NT2/D1 (cell line): ENCODE data around the gene TMEM273.

ENCODE experiments used
- DNase-seq: peaks from one replicate; pipeline ENCODE4 v3.0.0-alpha.2; 2011; ENCODE audit warnings: low read depth, low spot score
- H3K27me3 ChIP-seq: 2 replicates; pipeline ENCODE4 v1.6.0; 2011; ENCODE audit warnings: mild to moderate bottlenecking; ENCODE audit not compliant: insufficient read length, insufficient read depth
- H3K36me3 ChIP-seq: 2 replicates; pipeline ENCODE4 v1.6.1; 2011; ENCODE audit warnings: mild to moderate bottlenecking, low read length, mixed read lengths; ENCODE audit not compliant: insufficient read depth, insufficient read length
- H3K4me1 ChIP-seq: 2 replicates; pipeline ENCODE4 v1.5.1; 2011; ENCODE audit not compliant: insufficient read depth, insufficient read length
- H3K4me3 ChIP-seq: 2 replicates; pipeline ENCODE4 v1.5.1; 2011; ENCODE audit warnings: low read depth; ENCODE audit not compliant: insufficient read length
- H3K9ac ChIP-seq: 2 replicates; pipeline ENCODE4 v1.6.0; 2011; ENCODE audit warnings: low read depth; ENCODE audit not compliant: insufficient read length
- H3K9me3 ChIP-seq: 2 replicates; pipeline ENCODE4 v1.5.1; 2011; ENCODE audit warnings: mild to moderate bottlenecking, low read length; ENCODE audit not compliant: insufficient read depth
- SUZ12 ChIP-seq: IDR thresholded peaks from 2 replicates; pipeline ENCODE4 v1.6.1; 2011; ENCODE audit not compliant: insufficient read length, insufficient read depth; ENCODE audit errors: extremely low read depth
- YY1 ChIP-seq: IDR thresholded peaks from 2 replicates; pipeline ENCODE4 v1.6.1; 2011; ENCODE audit not compliant: insufficient read length, insufficient read depth
- ZNF274 ChIP-seq: IDR thresholded peaks from 2 replicates; pipeline ENCODE4 v1.6.1; 2011; ENCODE audit warnings: mild to moderate bottlenecking, low read depth, low read length

TMEM273 gene, protein sequence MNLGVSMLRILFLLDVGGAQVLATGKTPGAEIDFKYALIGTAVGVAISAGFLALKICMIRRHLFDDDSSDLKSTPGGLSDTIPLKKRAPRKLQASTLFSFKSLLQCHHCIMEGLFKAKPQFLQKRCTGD

DNA sequence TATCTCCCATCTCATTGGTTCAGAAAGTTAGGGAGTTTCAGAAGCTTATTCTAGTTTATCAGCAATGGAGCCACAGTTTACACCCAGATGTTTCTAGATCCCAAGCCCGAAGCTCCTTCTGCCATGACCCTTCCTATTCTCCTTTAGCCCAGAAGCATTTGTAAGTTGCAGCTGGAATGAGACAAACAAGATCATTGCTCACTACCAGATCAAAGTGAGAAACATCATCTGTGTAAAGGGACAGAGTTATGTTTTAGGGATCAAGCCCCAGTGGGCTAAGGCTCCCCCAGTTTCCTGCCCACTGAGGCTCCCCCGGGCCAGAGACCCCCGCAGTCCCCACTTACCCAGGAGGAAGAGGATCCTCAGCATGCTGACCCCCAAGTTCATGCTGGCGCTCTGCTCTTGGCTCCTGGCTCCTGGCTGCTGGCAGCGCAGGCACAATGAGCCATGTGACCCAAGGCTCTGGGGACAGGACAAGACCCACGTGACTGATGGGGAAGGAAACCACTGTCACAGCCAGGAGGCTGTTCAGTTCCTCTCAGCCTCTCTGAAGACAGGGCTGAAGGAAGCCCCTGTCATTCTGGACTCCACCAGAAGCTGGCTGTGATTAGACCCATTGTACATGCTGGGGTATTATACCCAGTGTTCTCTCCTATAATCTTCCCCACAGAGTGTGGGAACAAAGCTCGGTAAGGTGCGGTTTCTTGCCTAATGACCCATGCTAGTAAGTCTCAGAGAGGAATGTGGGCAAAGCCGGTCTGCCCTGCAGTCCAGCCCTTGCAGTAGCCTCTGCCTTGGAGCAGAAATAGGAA, at the start of gene TMEM273:
Gene TMEM273 (minus strand): TSS at position 442 of the 812 bp plus-strand sequence. CDS start 55 bp downstream, at position 387.
- Histone ChIP-seq H3K9ac (no peak within 1 kb of the TSS), H3K27me3 (no peaks in the 10 kb centered on the region), H3K4me1 (no peaks in the 10 kb centered on the region), H3K9me3 (no peaks in the 10 kb centered on the region), H3K36me3 (no peaks in the 10 kb centered on the region), H3K4me3 (no peak within 1 kb of the TSS)
- DNase-seq, result no peak
- no peak for TF ChIP-seq SUZ12
- no peak for TF ChIP-seq YY1
- no peak for TF ChIP-seq ZNF274

DNA sequence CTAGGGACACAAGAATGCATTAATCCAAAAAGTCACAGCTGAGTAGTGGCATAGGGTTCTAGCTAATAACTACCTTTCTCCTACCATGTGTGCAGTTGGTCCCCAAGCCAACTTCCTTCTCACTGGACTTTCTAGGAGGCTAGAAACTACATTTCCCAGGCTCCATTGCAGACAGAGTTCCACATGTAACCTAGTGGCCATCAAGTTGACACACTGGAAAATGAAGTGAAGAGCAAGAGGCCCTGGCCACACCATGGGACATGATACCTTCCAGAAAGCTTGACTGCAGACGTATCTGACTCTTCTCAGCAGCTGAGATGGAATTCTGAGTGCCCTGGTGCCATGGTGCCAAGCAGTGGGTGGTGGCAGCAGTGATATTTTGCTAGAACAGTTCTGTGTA, 49.8 kb upstream of the TMEM273 start:
- TF ChIP-seq YY1 (no peak), ZNF274 (no peak), SUZ12 (no peak)
- Histone ChIP-seq H3K9me3 (no peaks in the 10 kb centered on the region), H3K4me1 (no peaks in the 10 kb centered on the region), H3K36me3 (no peaks in the 10 kb centered on the region), H3K27me3 (peaks cover 24% of the 10 kb centered on the region), H3K9ac (no peak overlapping the region), H3K4me3 (no peak overlapping the region)
- DNase-seq, result no peak

- no peak overlapping the region for H3K9ac ChIP-seq
- peaks cover 3% of the 10 kb centered on the region for H3K27me3 ChIP-seq
- no peaks in the 10 kb centered on the region for H3K36me3 ChIP-seq
- H3K4me3 ChIP-seq, result no peak overlapping the region
- no peaks in the 10 kb centered on the region for H3K4me1 ChIP-seq
- no peak for TF ChIP-seq SUZ12
- TF ChIP-seq ZNF274, result no peak
- no peak for TF ChIP-seq YY1
- no peaks in the 10 kb centered on the region for H3K9me3 ChIP-seq
- DNase-seq, result no peak
Measured at GRCh38 chr10:49235392-49235791, 47.2 kb upstream of the TMEM273 start.

DNA sequence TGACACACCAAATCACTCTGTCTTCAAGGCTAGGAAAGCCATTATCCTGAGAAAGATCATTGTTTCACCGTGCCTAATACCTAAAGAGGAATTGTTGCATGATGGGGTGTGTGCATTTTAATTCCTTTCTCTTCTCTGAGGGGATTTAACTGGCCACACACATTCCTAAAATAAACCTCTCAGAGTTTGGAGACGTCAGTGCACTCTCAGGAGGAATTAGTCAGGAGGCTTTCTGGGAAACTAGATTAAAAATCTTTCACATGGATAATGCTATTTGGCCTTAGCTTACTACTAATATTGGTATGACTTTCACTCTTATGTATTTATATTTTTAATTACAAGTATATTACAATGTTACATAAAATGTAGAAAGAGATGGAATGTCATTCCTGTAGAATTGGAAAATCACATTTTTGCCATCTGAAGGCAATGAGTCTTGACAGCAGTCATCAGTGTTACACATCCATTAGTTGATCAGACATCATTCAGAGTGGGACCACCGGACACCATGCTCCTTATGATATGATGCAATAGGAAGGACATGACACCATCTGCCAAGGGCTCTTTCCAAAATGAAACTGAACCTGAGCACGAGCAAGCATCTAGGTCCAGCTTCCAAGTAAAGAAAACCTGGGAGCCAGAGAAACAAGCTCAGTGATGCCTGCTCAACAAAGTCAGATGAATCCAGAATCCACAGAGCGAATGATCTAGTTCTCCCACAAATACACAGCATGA, 43.1 kb upstream of the TMEM273 start:
- H3K4me3 ChIP-seq, result no peak overlapping the region
- no peaks in the 10 kb centered on the region for H3K27me3 ChIP-seq
- no peak for DNase-seq
- no peaks in the 10 kb centered on the region for H3K4me1 ChIP-seq
- no peak for TF ChIP-seq YY1
- no peak for TF ChIP-seq SUZ12
- TF ChIP-seq ZNF274, result no peak
- no peaks in the 10 kb centered on the region for H3K36me3 ChIP-seq
- H3K9me3 ChIP-seq, result no peaks in the 10 kb centered on the region
- no peak overlapping the region for H3K9ac ChIP-seq

GRCh38 chr10:49230004-49230403, 41.8 kb upstream of the TMEM273 start:
- Histone ChIP-seq H3K27me3 (no peaks in the 10 kb centered on the region), H3K4me3 (no peak overlapping the region), H3K9me3 (no peaks in the 10 kb centered on the region), H3K4me1 (no peaks in the 10 kb centered on the region), H3K9ac (no peak overlapping the region), H3K36me3 (no peaks in the 10 kb centered on the region)
- no peak for DNase-seq
- TF ChIP-seq ZNF274 (no peak), YY1 (no peak), SUZ12 (no peak)

GRCh38 chr10:49228677-49229076, 40.5 kb upstream of the TMEM273 start:
- H3K9me3 ChIP-seq, result no peaks in the 10 kb centered on the region
- H3K27me3 ChIP-seq, result no peaks in the 10 kb centered on the region
- no peak overlapping the region for H3K9ac ChIP-seq
- no peak for DNase-seq
- H3K4me1 ChIP-seq, result no peaks in the 10 kb centered on the region
- H3K4me3 ChIP-seq, result no peak overlapping the region
- TF ChIP-seq YY1, result no peak
- TF ChIP-seq SUZ12, result no peak
- no peak for TF ChIP-seq ZNF274
- H3K36me3 ChIP-seq, result no peaks in the 10 kb centered on the region

DNA sequence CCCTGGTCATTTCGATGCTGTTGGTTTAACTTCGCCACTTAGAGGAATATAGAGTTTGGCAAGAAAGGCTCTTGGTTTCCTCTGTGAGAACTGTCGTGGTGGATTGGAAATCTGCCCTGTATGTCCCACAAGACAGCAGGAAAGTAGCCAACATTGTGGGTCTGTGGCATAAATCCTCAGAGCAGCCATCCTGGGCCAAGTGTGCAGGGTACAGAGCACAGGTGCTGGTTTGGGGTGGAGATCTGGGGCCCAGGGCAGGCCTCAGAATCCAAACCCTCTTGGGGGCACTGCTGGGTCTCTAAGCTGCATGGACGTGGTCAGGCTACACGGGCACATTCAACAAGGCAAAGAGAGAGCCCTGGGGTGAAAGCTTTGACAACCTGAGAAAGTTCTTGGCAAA, 39.2 kb upstream of the TMEM273 start:
- TF ChIP-seq YY1 (no peak), SUZ12 (no peak), ZNF274 (no peak)
- Histone ChIP-seq H3K9ac (no peak overlapping the region), H3K9me3 (no peaks in the 10 kb centered on the region), H3K4me3 (no peak overlapping the region), H3K27me3 (no peaks in the 10 kb centered on the region), H3K4me1 (no peaks in the 10 kb centered on the region), H3K36me3 (no peaks in the 10 kb centered on the region)
- no peak for DNase-seq
